ENCODE results near the gene FZR1. TPM values are rescaled to one million over a fixed set of nuclear protein-coding genes. Genes with fewer than 3 reads are reported as not detected.

FZR1 gene
- total RNA-seq, 1 donor from 2014 or later: 63.0 TPM

DNA sequence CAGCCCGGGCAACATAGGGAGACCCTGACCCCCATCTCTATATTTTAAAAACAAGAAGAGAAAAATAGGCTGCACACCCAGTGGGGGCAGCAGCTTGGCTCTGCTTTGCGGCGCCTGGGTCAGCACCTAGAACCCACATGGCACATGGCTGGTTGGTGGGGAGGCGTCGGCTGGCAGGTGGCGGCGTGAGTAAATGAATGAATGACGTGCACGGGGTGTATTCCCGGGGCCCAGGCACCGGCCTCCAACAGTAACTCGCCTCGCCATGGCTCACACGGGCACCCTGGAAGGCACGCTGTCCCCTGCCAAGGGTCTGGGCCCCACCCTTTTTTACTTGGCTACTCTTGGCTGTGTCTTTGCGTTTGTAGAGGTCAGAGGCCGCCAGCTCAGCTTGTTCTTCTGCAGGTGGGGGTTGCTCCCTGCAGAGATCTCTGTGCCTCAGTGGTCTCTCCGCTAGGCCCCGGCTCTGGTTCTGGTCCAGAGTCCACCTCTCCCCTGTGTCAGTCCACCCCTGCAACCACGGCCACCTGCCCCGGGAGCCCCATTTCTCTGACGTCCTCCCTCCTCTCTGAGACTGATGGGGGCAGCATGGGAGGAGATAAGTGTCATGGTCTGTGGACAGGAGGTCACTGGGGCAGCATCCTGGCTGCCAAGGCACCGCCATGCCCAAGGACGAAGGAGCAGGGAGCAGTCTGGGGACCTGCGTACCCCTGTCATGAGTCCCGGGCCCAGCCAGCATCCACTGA, 5.6 kb downstream of the FZR1 start:
- intact Hi-C loops (cut with micrococcal nuclease): no loop called here

DNA sequence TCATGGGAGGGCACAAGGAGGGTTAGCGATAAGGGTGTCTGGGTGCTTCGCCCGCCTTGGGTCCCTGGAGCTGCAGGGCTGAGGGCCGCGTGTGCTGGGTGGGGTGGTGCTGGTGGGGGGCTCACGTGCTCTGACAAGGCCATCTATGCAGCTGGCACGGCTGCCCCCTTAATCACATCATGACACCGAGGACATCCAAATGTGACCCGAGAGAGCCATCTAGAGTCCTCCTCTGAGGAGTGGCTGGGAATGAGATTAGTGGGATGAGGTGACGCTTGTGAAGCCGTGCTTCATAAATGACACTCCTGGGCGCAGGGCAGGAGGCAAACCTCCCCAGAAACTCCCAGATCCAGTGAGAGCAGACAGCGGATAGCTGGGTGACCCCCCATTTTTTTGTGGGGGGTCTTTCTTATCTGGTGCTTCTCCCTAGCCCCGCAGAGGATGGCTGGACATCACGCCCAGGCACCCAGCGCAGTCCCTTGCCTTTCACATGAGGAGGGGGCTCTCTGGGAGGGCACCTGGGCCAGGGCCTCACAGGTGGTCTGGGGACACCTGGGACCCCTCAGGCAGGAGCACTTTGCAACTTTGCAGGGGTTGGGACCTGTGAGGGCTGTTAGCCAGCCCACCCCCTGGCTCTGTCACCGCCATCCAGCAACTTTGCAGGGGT, 6.6 kb downstream of the FZR1 start:
- intact Hi-C loops (cut with micrococcal nuclease): no loop called here

GRCh38 chr19:3513229-3514140, 7.4 kb downstream of the FZR1 start:
- intact Hi-C loops (cut with micrococcal nuclease): no loop called here

DNA sequence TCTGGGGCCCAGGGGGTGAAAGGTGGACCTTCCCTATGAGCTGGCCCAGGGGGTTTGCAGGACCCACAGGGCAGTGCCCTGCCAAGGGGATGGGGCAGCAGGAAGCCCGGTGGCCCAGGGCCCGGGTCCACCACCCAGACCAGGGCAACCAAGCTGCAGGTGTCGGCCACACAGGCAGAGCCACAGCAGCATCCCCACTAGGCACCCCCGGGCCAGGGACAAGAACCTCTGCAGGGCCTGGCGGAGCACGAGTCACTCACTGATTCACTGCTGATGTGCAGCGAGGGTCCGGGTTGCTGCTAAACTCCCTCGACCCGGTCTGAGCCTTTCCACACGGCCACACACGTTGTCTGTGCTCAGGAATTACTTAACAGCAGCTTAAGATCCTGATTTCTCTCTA, 8.8 kb downstream of the FZR1 start:
- intact Hi-C loops (cut with micrococcal nuclease): no loop called here

DNA sequence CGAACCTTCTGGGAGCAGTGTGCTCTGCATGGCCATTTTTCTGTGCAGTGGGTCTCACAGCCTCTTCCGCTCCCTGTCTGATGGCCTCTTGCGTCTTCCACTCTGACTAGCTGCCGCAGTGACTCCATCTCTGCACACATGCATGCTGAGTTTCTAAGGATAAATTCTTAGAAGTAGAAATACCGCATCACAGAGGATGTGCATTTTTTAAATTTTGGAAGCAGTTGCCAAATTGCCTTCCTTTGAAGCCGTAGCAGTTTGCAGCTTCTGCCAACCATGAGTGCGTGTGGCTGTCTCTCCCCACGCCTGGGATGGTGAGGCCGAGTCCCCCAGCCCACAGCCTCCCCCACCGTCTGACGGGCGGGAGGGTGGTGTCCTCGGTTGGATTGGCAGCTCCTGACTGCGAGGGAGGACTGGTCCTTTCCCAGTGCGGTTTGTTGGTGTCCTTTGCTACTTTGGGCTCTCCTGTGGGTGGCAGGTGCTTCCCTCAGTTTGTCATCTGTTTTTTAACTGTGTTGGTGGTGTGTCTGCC, 9.8 kb downstream of the FZR1 start:
- intact Hi-C loops (cut with micrococcal nuclease): no loop called here

GRCh38 chr19:3516675-3517207, 10.6 kb downstream of the FZR1 start:
- intact Hi-C loops (cut with micrococcal nuclease): no loop called here

GRCh38 chr19:3517638-3518037, 11.5 kb downstream of the FZR1 start:
- intact Hi-C loops (cut with micrococcal nuclease): no loop called here

DNA sequence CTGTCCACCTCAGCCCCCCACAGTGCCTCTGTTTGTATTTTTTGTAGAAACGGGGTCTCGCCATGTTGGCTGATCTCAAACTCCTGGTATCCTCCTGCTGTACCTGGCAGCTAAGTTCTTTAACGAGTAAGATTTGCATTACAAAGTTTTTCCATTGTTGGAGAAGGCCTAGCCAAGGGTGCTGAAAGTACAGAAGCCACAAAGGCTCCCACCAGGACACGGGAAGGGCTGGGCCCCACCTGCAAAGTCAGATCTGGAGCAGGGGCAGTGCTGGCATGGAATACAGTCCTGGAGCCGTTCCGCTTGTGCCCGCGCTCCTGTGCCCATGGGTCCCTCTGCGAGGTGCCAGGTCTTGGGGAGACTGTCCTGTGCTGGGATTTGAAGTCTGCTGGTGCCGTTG, 12.1 kb downstream of the FZR1 start:
- intact Hi-C loops (cut with micrococcal nuclease): no loop called here

DNA sequence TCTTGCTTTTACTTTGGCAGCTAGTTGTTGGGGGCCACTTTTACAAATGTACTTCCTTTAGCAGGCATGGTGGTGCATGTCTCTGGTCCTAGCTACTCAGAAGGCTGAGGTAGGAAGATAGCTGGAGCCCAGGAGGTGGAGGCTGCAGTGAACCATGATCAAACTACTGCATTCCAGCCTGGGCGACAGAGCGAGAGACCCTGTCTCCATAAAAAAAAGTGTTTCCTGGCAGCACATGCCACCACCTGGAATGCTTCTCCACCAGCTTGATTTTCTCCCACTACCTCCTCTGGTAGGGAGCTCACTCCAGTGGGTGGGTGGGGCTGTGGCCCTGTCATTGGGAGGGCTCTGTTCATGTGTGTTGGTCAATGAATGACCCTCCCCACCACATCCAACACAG, 12.5 kb downstream of the FZR1 start:
- intact Hi-C loops (cut with micrococcal nuclease): no loop called here

- intact Hi-C loops (cut with micrococcal nuclease): no loop called here
Observed at GRCh38 chr19:3519126-3519525, 13.0 kb downstream of the FZR1 start.

DNA sequence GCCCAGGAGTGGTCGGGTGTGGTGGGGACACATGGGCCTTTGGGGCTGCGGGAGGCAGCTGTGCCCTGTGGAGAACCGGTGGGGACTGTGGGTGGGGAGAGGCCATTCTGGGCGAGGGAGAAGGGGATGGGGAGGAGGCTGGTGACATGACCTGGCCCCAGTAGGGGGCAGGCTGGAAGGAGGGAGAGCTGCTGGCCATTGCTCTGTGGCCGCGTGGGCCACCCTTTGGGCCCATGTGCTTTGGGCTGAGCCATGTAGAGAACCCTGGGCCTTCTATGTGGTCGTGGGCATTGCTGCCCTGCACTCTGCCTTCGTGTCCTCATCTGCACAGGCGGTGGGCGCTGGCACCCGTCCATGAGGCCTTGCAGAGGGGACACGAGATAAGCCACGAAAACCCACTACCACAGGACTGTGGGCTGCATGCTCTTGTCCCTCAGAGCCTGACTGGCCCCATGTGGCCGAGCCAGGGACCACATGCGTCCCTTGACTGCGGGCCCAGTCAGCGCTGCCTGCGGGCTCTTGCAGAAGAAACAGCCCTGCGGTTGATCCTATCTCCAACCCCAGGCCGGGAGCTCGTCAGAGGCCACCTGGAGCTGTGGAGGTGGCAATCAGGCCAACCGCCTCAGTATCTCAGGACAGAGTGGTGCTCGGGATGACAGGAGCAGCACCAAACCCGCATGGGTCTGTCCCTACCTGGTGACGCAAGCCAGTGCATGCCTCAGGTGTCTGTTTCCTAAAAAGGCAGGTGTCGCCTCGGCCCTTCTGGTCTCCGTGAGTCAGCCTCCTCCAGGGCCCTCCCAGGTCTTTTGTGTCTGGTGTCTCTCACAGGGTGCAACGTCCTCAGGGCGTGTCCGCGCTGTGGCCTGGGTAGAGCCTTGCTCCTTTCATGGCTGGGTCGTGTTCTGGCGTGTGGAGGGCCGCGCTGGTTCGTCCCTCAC, 14.3 kb downstream of the FZR1 start:
- intact Hi-C loops (cut with micrococcal nuclease): no loop called here

DNA sequence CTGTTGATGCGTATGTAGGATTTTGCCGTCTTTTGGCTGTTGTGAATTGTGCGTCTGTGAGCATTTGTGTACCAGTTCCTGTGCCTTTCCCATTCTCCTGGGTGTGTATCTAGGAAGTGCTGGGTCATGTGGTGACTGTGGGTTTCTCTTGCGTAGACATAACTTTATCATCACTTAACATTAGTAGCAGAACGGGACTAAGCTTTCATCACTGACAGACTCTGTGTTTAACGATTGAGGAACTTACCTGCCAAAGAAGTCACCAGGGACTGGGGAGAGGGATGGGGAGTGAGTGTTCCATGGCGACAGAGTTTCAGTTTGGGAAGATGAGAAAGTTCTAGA, 15.0 kb downstream of the FZR1 start:
- intact Hi-C loops (cut with micrococcal nuclease): no loop called here

- intact Hi-C loops (cut with micrococcal nuclease): no loop called here
Observed at GRCh38 chr19:3522421-3523360, 16.6 kb downstream of the FZR1 start.

DNA sequence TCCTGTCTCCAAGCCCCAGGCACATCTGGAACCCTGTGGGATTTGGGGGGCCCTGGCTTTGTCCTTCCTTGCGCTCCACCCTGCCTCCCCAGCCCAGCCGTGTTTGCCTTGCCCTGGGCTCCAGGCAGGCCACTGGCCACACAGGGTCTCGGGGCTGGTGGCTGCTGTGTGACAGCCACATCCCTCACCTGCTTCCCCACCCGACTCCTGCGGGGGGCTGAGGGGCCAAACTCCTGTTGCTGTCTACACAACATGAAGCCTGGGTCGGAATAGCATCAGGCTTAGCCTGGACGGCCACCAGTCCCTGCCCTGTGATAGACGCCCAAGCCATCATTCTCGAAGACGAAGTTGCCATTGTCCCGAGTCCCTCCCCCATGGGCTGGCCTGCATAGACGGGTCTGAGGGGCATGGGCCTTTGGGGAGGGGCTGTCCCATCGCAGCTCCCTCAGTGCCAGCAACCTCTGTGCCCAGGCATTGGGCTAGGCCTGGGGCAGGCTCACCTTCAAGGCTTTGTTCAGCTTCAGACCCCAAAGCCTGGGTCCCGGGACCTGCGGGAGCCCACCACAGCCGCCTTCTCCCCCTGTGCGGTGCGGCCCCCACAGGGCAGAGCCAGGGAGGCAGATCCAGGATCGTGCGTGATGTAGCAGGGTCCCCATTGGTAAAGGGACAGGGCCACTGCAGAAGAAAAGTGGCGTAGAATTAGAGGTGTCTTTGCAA, 17.4 kb downstream of the FZR1 start:
- intact Hi-C loops (cut with micrococcal nuclease): no loop called here

- intact Hi-C loops (cut with micrococcal nuclease): no loop called here
Observed at GRCh38 chr19:3524078-3524842, 18.1 kb downstream of the FZR1 start.

DNA sequence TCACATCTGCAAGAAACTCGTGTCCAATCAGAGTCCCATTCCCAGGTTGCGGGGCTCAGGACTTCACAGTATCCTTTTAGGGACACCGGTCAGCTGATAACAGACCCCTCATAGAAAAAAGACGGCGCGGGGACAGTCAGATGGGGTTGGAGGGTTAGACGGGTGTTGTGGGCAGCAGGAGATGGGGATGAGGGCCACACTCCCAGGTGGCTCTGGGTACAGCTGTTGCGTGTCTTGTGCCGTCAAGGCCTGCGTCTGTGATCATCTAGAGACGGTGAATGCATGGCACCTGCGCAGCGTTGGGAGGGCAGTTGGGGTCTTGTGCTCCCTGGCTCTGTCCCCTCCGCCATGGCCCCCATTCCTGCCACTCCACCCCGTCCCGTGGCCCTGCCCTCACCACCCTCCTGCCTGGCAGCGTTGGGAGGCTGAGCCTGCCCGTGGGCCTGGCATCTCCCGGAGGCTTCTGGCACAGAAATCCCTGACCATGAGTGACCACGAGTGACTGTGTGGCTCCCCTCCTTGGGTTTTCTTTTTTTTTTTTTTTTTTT, 18.9 kb downstream of the FZR1 start:
- intact Hi-C loops (cut with micrococcal nuclease): no loop called here

DNA sequence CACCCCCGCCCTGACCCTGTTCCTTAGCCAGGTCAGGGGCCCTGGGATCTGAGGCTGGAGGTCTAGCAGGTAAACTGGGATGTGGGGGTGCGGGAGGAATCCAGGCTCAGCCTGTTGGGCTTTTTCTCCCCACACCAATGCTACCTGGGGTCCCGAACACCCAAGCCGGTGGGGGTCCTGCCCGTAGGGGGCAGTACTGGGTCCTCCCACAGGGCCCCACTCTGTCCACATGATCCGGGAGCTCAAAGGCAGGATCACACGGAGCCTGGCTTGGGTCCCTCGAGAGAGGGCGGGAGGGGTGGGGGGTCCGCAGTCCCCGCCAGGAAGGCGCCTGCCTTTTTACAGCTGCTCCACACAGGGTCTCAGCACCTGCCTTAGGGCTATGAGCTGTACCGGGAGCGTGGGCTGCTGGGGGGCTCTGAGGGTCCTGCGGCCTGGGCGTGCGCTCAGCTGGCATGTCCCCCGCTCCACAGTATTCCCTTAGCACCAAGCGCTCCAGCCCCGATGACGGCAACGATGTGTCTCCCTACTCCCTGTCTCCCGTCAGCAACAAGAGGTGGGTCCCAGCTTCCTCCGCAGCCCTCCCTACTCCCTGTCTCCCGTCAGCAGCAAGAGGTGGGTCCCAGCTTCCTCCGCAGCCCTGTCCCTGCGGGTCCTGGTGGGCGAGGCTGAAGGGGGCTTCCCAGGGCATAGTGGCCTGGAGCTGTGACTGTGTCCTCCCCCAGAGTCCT, 20.6 kb downstream of the FZR1 start:
- intact Hi-C loops (cut with micrococcal nuclease): no loop called here

Data from T-helper 1 cell treated with Interleukin-12 subunit alpha and Interleukin-12 subunit beta and Interleukin-4 antibody, amounts not matched to agents 30 ng/mL and 1 ng/mL, for 36 hours (primary cell).